CD4-positive, alpha-beta T cell treated with Interleukin-17A for 4 hours (primary cell): ENCODE data around the gene ELAPOR2.
"Not testable (repeated sequence)": the region's sequence is repeated elsewhere in the genome, so short reads cannot be mapped to it uniquely, and the experiment has no call there.

ENCODE experiments used
- DNase-seq: peaks from one replicate; pipeline ENCODE4 v3.0.0-alpha.2; 2020; ENCODE audit warnings: mixed read lengths

ELAPOR2 gene, protein sequence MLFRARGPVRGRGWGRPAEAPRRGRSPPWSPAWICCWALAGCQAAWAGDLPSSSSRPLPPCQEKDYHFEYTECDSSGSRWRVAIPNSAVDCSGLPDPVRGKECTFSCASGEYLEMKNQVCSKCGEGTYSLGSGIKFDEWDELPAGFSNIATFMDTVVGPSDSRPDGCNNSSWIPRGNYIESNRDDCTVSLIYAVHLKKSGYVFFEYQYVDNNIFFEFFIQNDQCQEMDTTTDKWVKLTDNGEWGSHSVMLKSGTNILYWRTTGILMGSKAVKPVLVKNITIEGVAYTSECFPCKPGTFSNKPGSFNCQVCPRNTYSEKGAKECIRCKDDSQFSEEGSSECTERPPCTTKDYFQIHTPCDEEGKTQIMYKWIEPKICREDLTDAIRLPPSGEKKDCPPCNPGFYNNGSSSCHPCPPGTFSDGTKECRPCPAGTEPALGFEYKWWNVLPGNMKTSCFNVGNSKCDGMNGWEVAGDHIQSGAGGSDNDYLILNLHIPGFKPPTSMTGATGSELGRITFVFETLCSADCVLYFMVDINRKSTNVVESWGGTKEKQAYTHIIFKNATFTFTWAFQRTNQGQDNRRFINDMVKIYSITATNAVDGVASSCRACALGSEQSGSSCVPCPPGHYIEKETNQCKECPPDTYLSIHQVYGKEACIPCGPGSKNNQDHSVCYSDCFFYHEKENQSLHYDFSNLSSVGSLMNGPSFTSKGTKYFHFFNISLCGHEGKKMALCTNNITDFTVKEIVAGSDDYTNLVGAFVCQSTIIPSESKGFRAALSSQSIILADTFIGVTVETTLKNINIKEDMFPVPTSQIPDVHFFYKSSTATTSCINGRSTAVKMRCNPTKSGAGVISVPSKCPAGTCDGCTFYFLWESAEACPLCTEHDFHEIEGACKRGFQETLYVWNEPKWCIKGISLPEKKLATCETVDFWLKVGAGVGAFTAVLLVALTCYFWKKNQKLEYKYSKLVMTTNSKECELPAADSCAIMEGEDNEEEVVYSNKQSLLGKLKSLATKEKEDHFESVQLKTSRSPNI

DNA sequence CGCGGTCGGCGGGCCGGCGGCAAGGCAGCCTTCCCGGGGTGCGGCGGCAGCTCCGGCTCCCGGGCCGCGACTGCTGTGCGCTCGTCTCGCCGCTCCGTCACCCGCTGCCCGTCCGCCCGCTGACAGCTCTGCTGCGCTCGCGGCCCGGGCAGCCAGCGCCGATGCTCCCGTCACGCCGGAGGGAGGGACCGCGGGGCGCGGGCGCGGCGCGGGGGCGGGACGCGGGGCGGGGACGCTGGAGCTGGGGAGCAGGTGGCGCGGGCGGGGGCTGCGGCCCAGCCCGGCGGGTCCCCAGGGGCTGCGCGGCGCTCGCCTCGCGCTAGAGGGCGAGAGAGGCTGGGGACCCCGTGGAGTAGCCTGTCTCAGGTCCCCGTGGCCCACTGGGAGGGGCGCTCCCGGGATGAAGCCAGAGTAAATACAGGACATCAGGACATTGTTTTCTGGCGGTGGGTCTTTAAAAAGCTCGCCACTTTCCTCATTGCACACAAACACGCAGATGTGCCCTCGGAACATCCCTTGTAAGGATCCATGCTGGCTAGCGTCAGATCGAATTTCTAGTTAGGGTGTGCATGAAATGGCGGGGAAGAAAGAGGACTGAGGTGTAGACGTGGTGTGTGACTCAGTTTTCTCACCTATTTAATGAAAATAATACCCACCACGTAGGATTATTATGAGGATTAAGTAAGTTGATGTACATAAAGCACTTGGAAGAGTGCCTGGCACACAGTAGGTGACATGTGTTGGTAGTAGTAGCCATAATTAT is at the start of gene ELAPOR2:
TSS of gene ELAPOR2 (minus strand) at position 130 of the 763 bp plus-strand sequence. CDS start 141 bp downstream, outside the sequence.
- peak; percentile 87 for DNase-seq

DNA sequence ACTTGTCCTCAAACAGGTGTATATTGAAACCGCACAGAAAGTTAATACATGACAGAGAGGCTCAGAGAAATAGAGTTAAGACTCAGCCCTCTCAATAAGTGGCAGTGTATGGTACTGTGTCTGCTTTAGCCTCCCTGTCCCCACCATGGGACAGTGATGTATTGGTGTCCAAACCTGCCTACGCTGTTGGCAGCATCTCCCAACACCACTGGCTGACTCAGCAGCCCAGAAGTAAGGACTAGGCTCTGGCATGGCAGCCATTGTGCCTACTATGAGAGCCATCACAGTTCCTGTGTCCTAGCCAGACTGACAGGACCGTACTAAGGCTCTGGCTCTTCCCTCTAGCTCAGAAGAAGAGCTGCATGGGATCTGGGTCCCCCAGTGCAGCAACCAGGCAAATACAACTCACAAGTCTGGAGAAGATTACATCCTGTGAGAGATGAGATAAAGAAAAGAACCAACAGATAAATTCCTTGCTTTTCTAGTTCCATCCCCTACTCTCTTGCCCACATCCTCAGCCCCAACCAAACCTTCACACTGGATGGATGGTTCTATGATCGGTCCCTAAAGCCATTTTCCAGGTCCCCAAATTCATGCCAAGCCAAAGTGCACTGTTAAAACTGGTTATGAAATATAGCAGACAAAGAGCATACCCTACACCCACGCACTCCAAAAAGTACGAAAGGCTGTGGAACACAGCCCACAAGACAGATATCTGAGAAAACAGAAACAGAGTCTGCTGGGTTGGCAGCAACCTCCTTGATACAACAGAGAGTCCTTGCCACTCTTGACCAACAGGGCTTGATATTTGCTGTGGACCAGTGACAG is 48.7 kb upstream of the ELAPOR2 start:
- DNase-seq = no peak

DNA sequence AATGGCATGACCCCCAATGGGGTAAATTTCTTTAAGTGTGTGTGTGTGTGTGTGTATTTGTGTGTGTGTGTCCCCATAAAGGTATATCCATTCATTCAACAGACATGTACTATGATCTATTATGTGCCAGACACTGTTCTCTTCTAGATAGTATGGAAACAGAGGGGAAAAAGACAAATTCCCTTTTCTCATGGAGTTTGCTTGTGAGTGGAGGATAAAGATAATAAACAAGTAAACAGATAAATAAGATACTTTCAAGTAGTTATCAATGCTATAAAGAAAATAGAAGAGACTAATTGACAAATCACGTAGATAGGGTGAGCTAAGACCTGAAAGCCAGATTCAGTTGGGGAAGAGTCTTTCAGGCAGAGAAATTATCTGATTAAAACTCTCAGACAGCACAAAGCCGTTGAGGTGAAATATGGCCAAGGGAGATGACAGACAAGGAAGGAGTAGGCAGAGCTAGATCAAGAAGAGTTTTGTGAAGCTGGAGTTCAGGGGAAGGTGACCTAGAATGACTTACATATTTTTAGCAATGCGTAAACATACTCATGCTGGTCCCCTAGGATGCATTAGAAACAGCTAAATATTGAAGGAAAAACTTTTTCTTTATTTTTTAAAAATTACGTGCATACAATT is 47.6 kb upstream of the ELAPOR2 start:
- DNase-seq = no peak

- no peak for DNase-seq
These were observed 45.9 kb upstream of the ELAPOR2 start for GRCh38 chr7:87105401-87105800.

DNA sequence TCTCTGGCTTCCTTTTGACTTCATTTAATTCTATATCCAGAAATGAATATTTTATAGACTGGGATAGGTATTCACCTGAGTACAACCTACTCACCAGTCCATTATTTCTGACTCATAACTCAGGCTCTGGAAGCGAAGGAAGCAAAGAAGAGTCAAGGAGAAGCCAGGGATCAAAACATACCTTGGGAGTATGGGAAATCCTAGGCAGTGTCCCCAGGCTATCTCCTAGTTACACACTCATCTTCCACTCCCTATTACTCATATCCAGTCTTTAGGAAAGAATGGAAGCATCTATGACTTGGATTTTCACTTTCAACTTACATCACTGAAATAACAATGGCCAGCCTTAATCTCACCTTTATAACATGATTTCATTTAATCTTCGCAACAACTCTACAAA is 40.9 kb upstream of the ELAPOR2 start:
- DNase-seq = no peak

DNA sequence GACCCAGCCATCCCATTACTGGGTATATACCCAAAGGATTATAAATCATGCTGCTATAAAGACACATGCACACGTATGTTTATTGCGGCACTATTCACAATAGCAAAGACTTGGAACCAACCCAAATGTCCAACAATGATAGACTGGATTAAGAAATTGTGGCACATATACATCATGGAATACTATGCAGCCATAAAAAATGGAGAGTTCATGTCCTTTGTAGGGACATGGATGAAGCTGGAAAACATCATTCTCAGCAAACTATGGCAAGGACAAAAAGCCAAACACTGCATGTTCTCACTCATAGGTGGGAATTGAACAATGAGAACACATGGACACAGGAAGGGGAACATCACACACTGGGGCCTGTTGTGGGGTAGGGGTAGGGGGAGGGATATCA is 37.9 kb upstream of the ELAPOR2 start:
- not testable (repeated sequence) for DNase-seq

GRCh38 chr7:87094322-87094721 is 34.9 kb upstream of the ELAPOR2 start:
- no peak for DNase-seq

DNA sequence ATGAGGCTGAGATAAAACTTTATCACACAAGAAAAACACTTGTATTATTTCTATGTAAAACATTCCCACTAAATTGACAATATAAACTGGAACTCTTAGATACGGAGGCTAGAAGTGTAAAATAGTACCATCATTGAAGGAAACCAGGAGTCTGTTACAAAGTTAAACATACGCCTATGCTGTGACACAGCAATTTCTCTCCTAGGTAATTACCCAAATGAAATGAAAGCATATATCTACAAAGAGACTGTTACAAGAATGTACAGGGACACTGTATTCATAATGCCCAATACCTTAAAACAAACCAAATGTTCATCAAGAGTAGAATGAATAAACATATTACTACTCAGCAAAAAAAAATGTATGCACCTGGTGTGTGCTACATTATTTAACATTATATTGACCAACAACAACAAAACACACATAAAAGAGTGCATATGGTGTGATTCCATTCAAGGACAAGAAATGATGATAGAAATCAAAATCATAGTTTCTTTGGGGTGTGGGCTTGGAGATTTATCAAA is 33.2 kb upstream of the ELAPOR2 start:
- DNase-seq = no peak

DNA sequence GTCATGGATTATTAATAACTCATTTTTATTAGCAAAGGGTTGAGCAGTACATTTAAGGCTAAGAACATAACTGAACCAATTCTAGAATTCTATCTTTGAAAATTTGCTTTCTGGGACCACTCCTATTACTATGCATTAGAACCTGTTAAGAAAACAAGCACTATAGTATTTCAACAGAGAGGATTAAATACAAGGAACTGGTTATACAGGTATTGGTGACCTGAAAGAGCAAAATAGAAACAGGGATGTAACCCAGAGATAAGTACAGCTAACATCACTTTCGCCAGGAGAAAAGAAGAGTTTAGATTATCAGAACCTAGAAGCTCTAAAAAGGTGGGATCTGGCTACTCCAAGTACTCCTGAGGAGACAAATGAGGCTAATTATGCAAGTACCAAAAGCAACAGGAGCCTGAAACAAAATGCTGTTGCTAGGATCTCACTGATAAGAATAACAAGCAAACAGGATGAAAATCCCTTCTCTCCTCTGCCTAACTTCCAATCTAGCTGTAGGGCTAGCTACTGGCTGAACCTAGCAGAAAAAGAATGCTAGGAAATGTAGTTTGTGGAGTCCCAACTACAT is 32.1 kb upstream of the ELAPOR2 start:
- DNase-seq = no peak

- DNase-seq = no peak
These were observed 24.5 kb upstream of the ELAPOR2 start for GRCh38 chr7:87083865-87084519.

DNA sequence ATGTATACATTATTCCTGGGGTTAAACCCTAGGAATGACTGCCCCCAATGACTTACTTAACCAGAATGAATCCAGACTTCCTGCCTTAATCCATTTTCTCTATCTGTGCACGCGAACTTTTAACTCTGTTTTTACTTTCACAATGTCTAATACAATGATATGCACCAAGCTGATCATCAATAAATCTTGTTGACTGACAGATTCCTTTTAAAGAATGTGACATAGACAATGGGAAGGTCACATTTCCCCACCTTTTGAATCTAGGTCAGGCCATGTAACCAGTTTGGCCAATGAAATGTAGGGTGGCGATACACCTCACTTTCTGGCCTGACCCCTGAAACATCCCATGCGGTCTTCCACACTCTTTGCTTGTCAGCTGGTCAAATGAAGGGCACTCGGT is 23.2 kb upstream of the ELAPOR2 start:
- DNase-seq = no peak

DNA sequence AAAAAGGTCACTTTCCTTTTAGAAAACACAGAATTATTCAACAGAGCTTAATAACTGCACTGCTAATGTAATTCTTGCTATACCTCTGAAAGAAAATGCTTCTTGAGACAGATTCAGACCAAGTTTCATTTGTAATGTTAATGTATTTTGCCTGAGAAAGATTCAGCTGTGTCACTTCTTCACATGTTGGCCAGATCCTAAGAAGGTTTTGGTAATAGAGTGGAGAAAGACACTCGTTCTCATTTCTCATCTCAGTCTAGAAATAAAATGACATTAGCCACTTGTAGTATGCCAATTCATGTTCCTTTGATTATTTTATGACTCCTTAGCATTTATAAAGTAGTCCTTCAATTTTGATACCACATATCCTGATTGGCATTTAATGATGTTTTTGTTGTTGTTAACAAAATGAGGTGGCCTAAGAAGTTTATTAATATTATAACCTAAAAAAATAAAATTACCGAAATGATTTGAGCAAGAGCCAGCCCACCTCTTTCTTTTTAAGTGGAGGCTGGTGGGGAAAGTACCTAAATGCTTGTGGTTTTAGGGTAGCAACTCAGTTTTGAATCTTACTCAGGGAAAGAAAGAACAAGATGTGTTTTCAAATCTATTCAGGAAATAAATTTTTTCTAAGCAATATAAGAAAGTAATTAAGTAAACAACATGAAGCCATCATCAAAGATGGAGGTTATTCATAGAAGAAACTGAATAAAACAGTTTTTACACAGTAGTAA is 16.4 kb upstream of the ELAPOR2 start:
- no peak for DNase-seq

DNA sequence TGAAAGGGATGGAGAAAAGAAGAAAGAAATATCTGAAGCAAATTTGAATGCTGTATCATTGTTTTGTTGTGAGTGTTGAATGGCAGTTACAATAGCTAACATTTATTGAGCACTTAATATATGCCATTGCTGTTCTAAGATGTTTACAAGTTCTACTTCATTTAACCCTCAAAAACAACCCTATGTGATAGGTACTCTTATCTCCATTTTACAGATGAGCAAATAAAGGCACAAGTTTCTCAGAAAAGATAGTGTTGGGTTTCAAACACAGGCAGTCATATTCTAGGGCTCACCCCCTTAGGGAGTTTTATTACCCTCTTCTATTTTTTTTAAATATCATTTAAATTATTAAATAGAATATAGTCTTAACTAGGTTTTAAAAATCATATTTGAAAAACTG is 8.3 kb upstream of the ELAPOR2 start:
- DNase-seq = no peak

DNA sequence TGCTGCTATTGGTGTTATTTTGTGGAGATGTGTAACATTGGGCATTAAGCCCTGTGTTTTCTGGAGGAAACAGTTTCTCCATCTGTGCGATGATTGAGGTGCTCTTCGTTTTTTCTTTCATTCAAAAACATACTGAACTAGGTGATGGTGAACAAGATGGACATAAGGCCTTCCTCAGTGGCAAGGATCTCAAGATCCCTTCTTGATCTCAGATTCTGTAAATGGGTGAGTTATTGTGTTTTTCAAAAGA is 759 bp upstream of the ELAPOR2 start:
- DNase-seq = no peak

DNA sequence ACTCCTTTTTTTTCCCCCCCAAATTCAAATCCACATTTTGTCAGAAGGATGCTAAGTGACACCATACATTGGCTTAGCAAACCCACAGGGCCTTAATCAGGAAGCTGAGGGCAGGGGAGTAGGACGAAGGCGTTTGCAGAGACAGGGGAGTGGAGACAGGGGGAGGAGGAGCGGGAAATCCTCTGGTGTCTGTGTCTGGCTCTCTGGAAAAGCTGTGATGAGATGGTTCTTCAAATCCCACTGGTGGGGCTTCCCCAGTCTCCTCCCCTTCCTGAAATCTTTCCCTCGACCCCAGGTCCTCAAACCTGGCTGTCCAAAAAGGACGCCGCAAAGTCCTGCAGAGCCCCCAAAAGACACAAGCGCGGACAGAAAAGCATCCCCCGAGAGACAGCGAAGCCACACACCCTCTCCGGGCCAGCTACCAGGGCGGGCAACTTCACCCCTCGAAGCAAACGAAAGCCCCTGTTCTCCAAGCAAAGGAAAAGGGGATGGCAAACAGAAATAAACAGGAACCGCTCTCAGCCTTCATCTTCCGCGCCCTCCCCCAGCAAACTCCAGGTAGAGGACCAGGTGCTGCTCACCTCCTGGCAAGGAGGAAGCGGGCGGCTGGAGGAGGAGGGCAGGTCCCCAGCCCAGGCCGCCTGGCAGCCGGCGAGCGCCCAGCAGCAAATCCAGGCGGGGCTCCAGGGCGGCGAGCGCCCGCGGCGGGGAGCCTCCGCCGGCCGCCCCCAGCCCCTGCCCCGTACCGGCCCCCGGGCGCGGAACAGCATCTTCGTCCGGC is 520 bp downstream of the ELAPOR2 start:
- peak; percentile 49 for DNase-seq

- no peak for DNase-seq
These were observed 2.2 kb downstream of the ELAPOR2 start for GRCh38 chr7:87057210-87057609.

DNA sequence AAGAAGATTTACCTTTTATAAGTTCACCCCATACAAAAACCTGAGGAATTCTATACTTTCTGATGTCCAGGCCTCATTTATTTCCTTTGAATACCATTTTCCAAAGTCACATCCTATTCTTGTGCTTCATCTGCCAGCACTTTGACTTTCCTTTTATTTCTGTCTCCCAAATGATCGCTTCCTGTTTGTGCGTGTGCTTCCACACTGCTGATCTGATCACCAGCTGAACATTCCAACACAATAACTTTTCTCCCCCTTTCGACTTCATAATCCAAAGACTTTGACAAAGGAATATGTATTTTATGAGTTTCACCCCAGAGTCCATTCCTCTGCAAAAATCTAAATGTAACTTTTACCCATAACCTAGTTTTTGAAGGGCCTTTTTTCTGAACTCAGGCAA is 3.1 kb downstream of the ELAPOR2 start:
- DNase-seq = no peak

DNA sequence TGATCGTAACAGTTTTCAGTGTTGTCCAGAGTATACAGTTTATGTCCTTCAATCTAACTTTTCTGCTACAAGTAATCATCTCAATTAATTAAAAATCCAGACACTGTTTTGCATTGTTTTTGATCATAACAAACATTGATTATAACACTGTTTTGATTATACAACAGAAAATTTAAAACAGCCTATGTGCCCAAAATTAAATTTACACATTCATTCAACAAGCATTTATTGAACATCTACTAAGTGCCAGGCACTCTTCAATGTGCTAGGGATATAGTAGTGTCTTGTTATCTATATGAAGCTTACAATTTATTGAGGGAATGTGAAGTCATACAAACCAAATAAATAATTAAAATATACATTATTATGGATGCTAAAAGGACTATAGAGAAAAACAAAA is 10.6 kb downstream of the ELAPOR2 start:
- no peak for DNase-seq

DNA sequence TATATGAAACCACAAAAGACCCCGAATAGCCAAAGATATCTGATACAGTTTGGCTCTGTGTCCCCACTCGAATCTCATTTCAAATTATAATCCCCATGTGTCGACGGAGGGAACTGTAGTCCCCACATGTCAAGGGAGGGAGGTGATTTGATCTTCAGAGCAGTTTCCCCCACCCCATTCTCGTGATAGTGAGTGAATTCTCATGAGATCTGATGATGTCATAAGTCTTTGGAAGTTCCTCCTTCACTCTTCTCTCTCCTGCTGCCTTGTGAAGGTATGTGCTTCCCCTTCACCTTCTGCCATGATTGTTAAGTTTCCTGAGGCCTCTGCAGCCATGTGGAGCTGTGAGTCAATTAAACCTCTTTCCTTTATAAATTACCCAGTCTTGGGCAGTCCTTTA is 13.0 kb downstream of the ELAPOR2 start:
- no peak for DNase-seq
